A549 (cell line): ENCODE measurements around the gene UGT2B15.
"Not testable (repeated sequence)": the region's sequence is repeated elsewhere in the genome, so short reads cannot be mapped to it uniquely, and the experiment has no call there.

ENCODE experiments used
- CBX2 ChIP-seq: fragments of 200-600 bp; sonication (generic); IDR thresholded peaks from 2 replicates; pipeline ENCODE4 v1.6.1; 2016; ENCODE audit warnings: low read depth, mild to moderate bottlenecking, borderline replicate concordance
- EHMT2 ChIP-seq: fragments of 200-600 bp; sonication (generic); IDR thresholded peaks from 2 replicates; pipeline ENCODE4 v1.6.1; 2016; ENCODE audit warnings: antibody characterized with exemption, low read depth, mild to moderate bottlenecking, moderate library complexity
- MAX ChIP-seq: IDR thresholded peaks from 2 replicates; pipeline ENCODE4 v1.6.1; 2012
- POLR2A ChIP-seq: IDR thresholded peaks from 2 replicates; pipeline ENCODE4 v1.6.1; 2012; ENCODE audit warnings: mild to moderate bottlenecking, low read length
- RAD21 ChIP-seq, 2 experiments: fragments of >200 bp in 1 of 2; sonication (Bioruptor Twin) in 1 of 2; formaldehyde crosslinking in 1 of 2; IDR thresholded peaks in 1 of 2; conservative IDR thresholded peaks in 1 of 2; 2 replicates in 1 of 2; 3 replicates in 1 of 2; pipeline ENCODE4 v1.6.1; 2012 to 2018; ENCODE audit warnings: inconsistent platforms in 1 of 2
- RCOR1 ChIP-seq: fragments of 150-350 bp; IDR thresholded peaks from 2 replicates; pipeline ENCODE4 v1.6.1; 2014; ENCODE audit warnings: antibody characterized with exemption, low read length, low read depth
- RFX5 ChIP-seq: fragments of 450-650 bp; IDR thresholded peaks from 2 replicates; pipeline ENCODE4 v1.7.1; 2014; ENCODE audit warnings: antibody characterized with exemption, mild to moderate bottlenecking, moderate library complexity
- TF ChIP-seq, protein P1 (sequence below): fragments of >200 bp; sonication (Bioruptor Twin); formaldehyde crosslinking; IDR thresholded peaks from 3 replicates; pipeline ENCODE4 v1.5.1; 2016
- TF ChIP-seq, protein P2 (sequence below): fragments of 200-600 bp; sonication (generic); IDR thresholded peaks from 2 replicates; pipeline ENCODE4 v1.6.1; 2016; ENCODE audit warnings: antibody characterized with exemption, mild to moderate bottlenecking, moderate library complexity

DNA sequence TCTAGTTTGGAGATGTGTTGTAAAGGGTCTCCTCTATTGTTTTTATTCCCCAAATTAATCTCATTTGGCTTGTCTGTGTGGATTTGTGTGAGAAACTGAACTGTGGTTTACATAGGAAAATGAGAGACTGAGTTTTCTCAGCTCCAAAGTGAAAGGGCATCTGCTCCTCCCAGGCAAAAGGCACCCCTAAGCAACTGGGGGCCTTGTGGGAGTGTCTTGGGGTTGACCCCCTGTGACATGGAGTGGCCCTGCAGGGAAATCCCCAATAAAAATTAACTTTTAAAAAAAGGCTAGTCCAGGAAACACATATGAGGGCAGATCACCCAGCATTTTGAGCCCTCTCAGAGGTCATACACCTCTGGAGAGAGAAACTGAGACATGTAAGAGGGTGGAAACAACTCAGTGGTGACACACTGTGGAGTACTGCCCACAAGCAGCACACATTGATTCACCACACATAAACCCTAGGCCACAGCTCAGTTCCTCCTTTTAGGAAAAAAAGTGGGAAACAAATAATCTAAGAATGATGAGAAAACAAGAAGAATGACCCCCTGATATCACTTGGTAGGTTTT lies 13.3 kb downstream of the UGT2B15 start:
- not testable (repeated sequence) for TF ChIP-seq EHMT2; MAX; RFX5; RAD21 (conservative IDR thresholded peaks at IDR 0.05 in 1 of 2, IDR thresholded peaks at IDR 0.05 in 1 of 2); POLR2A; RCOR1; CBX2
- TF ChIP-seq, protein P1, sequence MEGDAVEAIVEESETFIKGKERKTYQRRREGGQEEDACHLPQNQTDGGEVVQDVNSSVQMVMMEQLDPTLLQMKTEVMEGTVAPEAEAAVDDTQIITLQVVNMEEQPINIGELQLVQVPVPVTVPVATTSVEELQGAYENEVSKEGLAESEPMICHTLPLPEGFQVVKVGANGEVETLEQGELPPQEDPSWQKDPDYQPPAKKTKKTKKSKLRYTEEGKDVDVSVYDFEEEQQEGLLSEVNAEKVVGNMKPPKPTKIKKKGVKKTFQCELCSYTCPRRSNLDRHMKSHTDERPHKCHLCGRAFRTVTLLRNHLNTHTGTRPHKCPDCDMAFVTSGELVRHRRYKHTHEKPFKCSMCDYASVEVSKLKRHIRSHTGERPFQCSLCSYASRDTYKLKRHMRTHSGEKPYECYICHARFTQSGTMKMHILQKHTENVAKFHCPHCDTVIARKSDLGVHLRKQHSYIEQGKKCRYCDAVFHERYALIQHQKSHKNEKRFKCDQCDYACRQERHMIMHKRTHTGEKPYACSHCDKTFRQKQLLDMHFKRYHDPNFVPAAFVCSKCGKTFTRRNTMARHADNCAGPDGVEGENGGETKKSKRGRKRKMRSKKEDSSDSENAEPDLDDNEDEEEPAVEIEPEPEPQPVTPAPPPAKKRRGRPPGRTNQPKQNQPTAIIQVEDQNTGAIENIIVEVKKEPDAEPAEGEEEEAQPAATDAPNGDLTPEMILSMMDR, result not testable (repeated sequence)
- TF ChIP-seq, protein P2, sequence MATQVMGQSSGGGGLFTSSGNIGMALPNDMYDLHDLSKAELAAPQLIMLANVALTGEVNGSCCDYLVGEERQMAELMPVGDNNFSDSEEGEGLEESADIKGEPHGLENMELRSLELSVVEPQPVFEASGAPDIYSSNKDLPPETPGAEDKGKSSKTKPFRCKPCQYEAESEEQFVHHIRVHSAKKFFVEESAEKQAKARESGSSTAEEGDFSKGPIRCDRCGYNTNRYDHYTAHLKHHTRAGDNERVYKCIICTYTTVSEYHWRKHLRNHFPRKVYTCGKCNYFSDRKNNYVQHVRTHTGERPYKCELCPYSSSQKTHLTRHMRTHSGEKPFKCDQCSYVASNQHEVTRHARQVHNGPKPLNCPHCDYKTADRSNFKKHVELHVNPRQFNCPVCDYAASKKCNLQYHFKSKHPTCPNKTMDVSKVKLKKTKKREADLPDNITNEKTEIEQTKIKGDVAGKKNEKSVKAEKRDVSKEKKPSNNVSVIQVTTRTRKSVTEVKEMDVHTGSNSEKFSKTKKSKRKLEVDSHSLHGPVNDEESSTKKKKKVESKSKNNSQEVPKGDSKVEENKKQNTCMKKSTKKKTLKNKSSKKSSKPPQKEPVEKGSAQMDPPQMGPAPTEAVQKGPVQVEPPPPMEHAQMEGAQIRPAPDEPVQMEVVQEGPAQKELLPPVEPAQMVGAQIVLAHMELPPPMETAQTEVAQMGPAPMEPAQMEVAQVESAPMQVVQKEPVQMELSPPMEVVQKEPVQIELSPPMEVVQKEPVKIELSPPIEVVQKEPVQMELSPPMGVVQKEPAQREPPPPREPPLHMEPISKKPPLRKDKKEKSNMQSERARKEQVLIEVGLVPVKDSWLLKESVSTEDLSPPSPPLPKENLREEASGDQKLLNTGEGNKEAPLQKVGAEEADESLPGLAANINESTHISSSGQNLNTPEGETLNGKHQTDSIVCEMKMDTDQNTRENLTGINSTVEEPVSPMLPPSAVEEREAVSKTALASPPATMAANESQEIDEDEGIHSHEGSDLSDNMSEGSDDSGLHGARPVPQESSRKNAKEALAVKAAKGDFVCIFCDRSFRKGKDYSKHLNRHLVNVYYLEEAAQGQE, result not testable (repeated sequence)
